ENCODE data around the gene CACNA2D1.
"Not testable (repeated sequence)": the region's sequence is repeated elsewhere in the genome, so short reads cannot be mapped to it uniquely, and the experiment has no call there.

Gene CACNA2D1

DNA sequence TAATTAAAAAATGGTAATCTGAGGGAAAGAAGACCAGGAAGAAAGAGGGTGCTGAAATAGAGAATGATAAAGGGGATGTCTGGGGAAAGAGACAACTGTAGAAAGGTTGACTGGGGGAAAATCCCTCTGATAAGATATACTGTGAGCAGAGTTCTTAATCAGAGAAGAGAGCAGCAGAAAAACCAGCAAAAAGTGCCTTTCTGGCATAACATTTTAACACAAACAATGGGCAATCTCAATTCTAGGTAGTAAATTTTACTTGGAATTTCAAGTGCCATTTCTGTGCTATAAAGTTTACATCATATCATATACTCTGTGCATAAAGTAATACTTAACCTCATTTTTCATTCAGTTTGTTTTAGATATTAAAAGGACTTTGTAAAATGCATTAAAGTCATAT, 421.9 kb downstream of the CACNA2D1 start:
- no peaks in the 10 kb centered on the region for H3K4me1 ChIP-seq (ENCODE audit: control insufficient read depth, insufficient read depth, low read length)
- H3K9me3 ChIP-seq (ENCODE audit: control insufficient read depth, low read length), result no peaks in the 10 kb centered on the region
- no peak overlapping the region for H3K4me3 ChIP-seq (ENCODE audit: low read length)
- no peaks in the 10 kb centered on the region for H3K27me3 ChIP-seq (ENCODE audit: control insufficient read depth, insufficient read depth, low read length)
- no peaks in the 10 kb centered on the region for H3K36me3 ChIP-seq (ENCODE audit: control insufficient read depth, insufficient read depth, low read length)
- no peak overlapping the region for H3K9ac ChIP-seq (ENCODE audit: low read length)

DNA sequence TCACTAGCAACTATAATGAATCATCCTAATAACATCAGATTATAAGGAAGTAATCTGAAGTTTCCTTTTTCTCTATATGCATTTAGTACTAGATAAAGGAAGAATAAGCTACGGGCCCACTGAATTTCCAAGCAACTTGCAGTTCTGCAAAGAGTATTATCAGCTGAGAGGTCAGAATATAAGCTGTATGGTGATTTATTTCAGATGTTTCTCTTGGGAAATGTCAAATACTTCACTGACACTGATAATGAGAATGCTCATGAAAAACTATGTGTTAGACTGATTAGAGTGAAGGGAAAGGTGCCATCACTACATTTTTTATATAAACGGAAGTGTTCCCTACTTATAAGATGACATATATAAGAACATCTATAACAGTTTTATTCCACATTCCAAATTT, 422.5 kb downstream of the CACNA2D1 start:
- Histone ChIP-seq H3K36me3 (ENCODE audit: control insufficient read depth, insufficient read depth, low read length) (no peaks in the 10 kb centered on the region), H3K4me1 (ENCODE audit: control insufficient read depth, insufficient read depth, low read length) (no peaks in the 10 kb centered on the region), H3K9me3 (ENCODE audit: control insufficient read depth, low read length) (no peaks in the 10 kb centered on the region), H3K27me3 (ENCODE audit: control insufficient read depth, insufficient read depth, low read length) (no peaks in the 10 kb centered on the region), H3K9ac (ENCODE audit: low read length) (no peak overlapping the region), H3K4me3 (ENCODE audit: low read length) (no peak overlapping the region)

GRCh38 chr7:82019551-82020475, 423.8 kb downstream of the CACNA2D1 start:
- Histone ChIP-seq H3K36me3 (ENCODE audit: control insufficient read depth, insufficient read depth, low read length) (no peaks in the 10 kb centered on the region), H3K27me3 (ENCODE audit: control insufficient read depth, insufficient read depth, low read length) (no peaks in the 10 kb centered on the region), H3K4me3 (ENCODE audit: low read length) (no peak overlapping the region), H3K9me3 (ENCODE audit: control insufficient read depth, low read length) (no peaks in the 10 kb centered on the region), H3K4me1 (ENCODE audit: control insufficient read depth, insufficient read depth, low read length) (no peaks in the 10 kb centered on the region), H3K9ac (ENCODE audit: low read length) (no peak overlapping the region)

- Histone ChIP-seq H3K9ac (ENCODE audit: low read length) (no peak overlapping the region), H3K27me3 (ENCODE audit: control insufficient read depth, insufficient read depth, low read length) (no peaks in the 10 kb centered on the region), H3K36me3 (ENCODE audit: control insufficient read depth, insufficient read depth, low read length) (no peaks in the 10 kb centered on the region), H3K9me3 (ENCODE audit: control insufficient read depth, low read length) (no peaks in the 10 kb centered on the region), H3K4me3 (ENCODE audit: low read length) (no peak overlapping the region), H3K4me1 (ENCODE audit: control insufficient read depth, insufficient read depth, low read length) (no peaks in the 10 kb centered on the region)
Measured at GRCh38 chr7:82018226-82018625, 425.4 kb downstream of the CACNA2D1 start.

- H3K4me3 ChIP-seq (ENCODE audit: low read length), result no peak overlapping the region
- no peaks in the 10 kb centered on the region for H3K27me3 ChIP-seq (ENCODE audit: control insufficient read depth, insufficient read depth, low read length)
- no peak overlapping the region for H3K9ac ChIP-seq (ENCODE audit: low read length)
- no peaks in the 10 kb centered on the region for H3K36me3 ChIP-seq (ENCODE audit: control insufficient read depth, insufficient read depth, low read length)
- no peaks in the 10 kb centered on the region for H3K9me3 ChIP-seq (ENCODE audit: control insufficient read depth, low read length)
- no peaks in the 10 kb centered on the region for H3K4me1 ChIP-seq (ENCODE audit: control insufficient read depth, insufficient read depth, low read length)
Measured at GRCh38 chr7:82017334-82017943, 426.1 kb downstream of the CACNA2D1 start.

DNA sequence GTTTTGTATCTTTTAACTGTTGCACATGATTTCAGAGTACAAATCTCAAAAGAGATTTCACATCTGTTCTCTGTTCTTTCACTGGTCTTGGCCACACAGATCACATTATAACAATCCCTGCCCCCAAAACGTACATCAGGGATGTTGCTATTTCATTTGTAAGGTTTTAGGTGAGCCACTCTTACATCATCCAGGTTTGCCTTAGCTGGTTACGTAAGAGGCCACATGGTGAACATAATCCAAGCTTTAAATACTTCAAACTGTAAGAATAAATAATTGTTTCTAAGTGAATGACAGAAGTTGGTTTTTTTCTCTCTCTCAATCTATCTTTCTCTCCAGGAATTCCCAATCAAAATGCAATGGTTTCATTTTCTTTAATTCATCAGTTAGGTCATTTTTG, 427.8 kb downstream of the CACNA2D1 start:
- Histone ChIP-seq H3K4me3 (ENCODE audit: low read length) (no peak overlapping the region), H3K4me1 (ENCODE audit: control insufficient read depth, insufficient read depth, low read length) (no peaks in the 10 kb centered on the region), H3K9ac (ENCODE audit: low read length) (no peak overlapping the region), H3K36me3 (ENCODE audit: control insufficient read depth, insufficient read depth, low read length) (no peaks in the 10 kb centered on the region), H3K9me3 (ENCODE audit: control insufficient read depth, low read length) (no peaks in the 10 kb centered on the region), H3K27me3 (ENCODE audit: control insufficient read depth, insufficient read depth, low read length) (no peaks in the 10 kb centered on the region)

- not testable (repeated sequence) for H3K4me3 ChIP-seq (ENCODE audit: low read length); H3K9me3 ChIP-seq (ENCODE audit: control insufficient read depth, low read length); H3K9ac ChIP-seq (ENCODE audit: low read length)
Measured at GRCh38 chr7:82014574-82014973, 429.0 kb downstream of the CACNA2D1 start.

DNA sequence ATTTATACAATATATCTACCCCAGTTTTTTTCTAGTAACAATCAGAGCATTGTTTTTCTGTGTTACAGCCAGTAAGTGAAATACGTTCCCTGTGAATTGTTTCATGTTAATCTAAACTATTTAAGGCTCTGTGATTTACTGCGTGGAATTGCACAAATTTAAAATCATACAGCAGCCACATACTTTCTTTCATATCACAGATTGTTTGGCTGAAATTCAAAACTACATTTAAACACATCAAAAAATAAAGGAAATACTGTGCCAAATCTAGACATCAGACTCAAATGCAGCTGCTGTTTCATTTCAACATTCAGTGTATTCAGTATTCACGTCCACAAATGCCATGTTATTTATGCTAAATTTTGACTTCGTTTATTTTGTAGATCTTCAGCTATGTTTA, 431.1 kb downstream of the CACNA2D1 start:
- H3K4me1 ChIP-seq (ENCODE audit: control insufficient read depth, insufficient read depth, low read length), result no peaks in the 10 kb centered on the region
- no peaks in the 10 kb centered on the region for H3K9me3 ChIP-seq (ENCODE audit: control insufficient read depth, low read length)
- H3K27me3 ChIP-seq (ENCODE audit: control insufficient read depth, insufficient read depth, low read length), result no peaks in the 10 kb centered on the region
- no peaks in the 10 kb centered on the region for H3K36me3 ChIP-seq (ENCODE audit: control insufficient read depth, insufficient read depth, low read length)
- H3K4me3 ChIP-seq (ENCODE audit: low read length), result no peak overlapping the region
- H3K9ac ChIP-seq (ENCODE audit: low read length), result no peak overlapping the region

More at GRCh38 chr7:82014574-82014973, 429.0 kb downstream of the CACNA2D1 start:
- H3K4me1 ChIP-seq (ENCODE audit: control insufficient read depth, insufficient read depth, low read length); H3K27me3 ChIP-seq (ENCODE audit: control insufficient read depth, insufficient read depth, low read length); H3K36me3 ChIP-seq (ENCODE audit: control insufficient read depth, insufficient read depth, low read length): not testable (repeated sequence)

- H3K9me3 ChIP-seq (ENCODE audit: control insufficient read depth, low read length), result no peaks in the 10 kb centered on the region
- H3K9ac ChIP-seq (ENCODE audit: low read length), result no peak overlapping the region
- H3K36me3 ChIP-seq (ENCODE audit: control insufficient read depth, insufficient read depth, low read length), result no peaks in the 10 kb centered on the region
- no peak overlapping the region for H3K4me3 ChIP-seq (ENCODE audit: low read length)
- no peaks in the 10 kb centered on the region for H3K4me1 ChIP-seq (ENCODE audit: control insufficient read depth, insufficient read depth, low read length)
- H3K27me3 ChIP-seq (ENCODE audit: control insufficient read depth, insufficient read depth, low read length), result no peaks in the 10 kb centered on the region
Measured at GRCh38 chr7:82010416-82010815, 433.2 kb downstream of the CACNA2D1 start.

DNA sequence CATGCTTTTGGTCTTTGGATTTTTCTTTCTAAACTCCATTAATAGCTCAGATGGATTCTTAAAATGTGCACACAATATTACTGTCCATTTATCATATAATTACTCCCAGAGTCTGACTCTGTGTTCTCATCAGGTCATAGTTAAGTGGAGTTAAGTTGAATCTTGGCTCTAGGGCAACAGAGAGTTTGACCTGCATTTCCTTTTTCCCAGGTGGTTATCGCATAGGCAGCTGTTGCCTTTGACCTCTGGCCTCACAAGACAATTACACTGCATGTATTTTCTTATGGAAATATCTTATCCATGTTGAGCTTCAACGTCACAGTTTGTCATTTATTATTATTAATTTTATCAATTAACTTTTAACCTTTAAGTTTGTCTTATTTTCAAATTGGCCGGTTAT, 436.3 kb downstream of the CACNA2D1 start:
- no peak overlapping the region for H3K4me3 ChIP-seq (ENCODE audit: low read length)

GRCh38 chr7:82005056-82005455, 438.5 kb downstream of the CACNA2D1 start:
- Histone ChIP-seq H3K9ac (ENCODE audit: low read length) (no peak overlapping the region), H3K4me1 (ENCODE audit: control insufficient read depth, insufficient read depth, low read length) (no peaks in the 10 kb centered on the region), H3K4me3 (ENCODE audit: low read length) (no peak overlapping the region), H3K36me3 (ENCODE audit: control insufficient read depth, insufficient read depth, low read length) (no peaks in the 10 kb centered on the region), H3K27me3 (ENCODE audit: control insufficient read depth, insufficient read depth, low read length) (no peaks in the 10 kb centered on the region), H3K9me3 (ENCODE audit: control insufficient read depth, low read length) (no peaks in the 10 kb centered on the region)

More for the DNA sequence above, 436.3 kb downstream of the CACNA2D1 start:
- H3K9me3 ChIP-seq (ENCODE audit: control insufficient read depth, low read length), result no peaks in the 10 kb centered on the region
- H3K36me3 ChIP-seq (ENCODE audit: control insufficient read depth, insufficient read depth, low read length), result no peaks in the 10 kb centered on the region
- H3K9ac ChIP-seq (ENCODE audit: low read length), result no peak overlapping the region
- no peaks in the 10 kb centered on the region for H3K4me1 ChIP-seq (ENCODE audit: control insufficient read depth, insufficient read depth, low read length)
- no peaks in the 10 kb centered on the region for H3K27me3 ChIP-seq (ENCODE audit: control insufficient read depth, insufficient read depth, low read length)

DNA sequence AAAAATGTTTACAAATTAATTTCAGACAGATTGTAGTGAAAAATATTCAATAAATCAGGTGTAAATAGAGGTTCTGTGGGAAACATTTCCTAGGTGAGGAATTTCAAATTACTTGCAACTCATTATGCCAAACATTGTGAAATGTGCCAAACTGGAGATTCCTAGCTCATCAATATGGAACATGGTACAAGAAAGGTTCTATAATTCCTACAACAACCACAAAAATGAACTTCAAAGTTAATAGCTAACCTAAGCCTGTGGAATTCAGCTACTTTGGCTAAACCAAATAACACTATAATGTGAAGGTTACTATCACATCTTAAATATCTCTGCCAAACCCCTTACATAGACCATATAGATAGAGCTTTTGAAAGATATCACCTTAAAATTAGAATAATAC, 450.4 kb downstream of the CACNA2D1 start:
- H3K27me3 ChIP-seq (ENCODE audit: control insufficient read depth, insufficient read depth, low read length), result no peaks in the 10 kb centered on the region
- H3K9ac ChIP-seq (ENCODE audit: low read length), result no peak overlapping the region
- H3K9me3 ChIP-seq (ENCODE audit: control insufficient read depth, low read length), result no peaks in the 10 kb centered on the region
- no peaks in the 10 kb centered on the region for H3K4me1 ChIP-seq (ENCODE audit: control insufficient read depth, insufficient read depth, low read length)
- no peaks in the 10 kb centered on the region for H3K36me3 ChIP-seq (ENCODE audit: control insufficient read depth, insufficient read depth, low read length)
- no peak overlapping the region for H3K4me3 ChIP-seq (ENCODE audit: low read length)
